H9 (cell line): Measurements from ENCODE around the gene SLC17A9. TPM values are rescaled to one million over a fixed set of nuclear protein-coding genes. Genes with fewer than 3 reads are reported as not detected.
A peak's percentile ranks its signal among the peaks of the same experiment; 100 is the strongest.

Experiments used
- DNase-seq: peaks from one replicate; pipeline ENCODE4 v3.0.0-alpha.2; 2017
- H2AFZ ChIP-seq: one replicate; pipeline ENCODE4 v1.6.1; 2013; ENCODE audit warnings: mild to moderate bottlenecking, low read length, control low read depth, moderate library complexity
- H2AK5ac ChIP-seq: 2 replicates; pipeline ENCODE4 v1.6.1; 2013; ENCODE audit warnings: low read length, control low read depth, mixed read lengths; ENCODE audit not compliant: insufficient read length
- H2BK120ac ChIP-seq: one replicate; pipeline ENCODE4 v1.6.1; 2013; ENCODE audit warnings: low read depth, mild to moderate bottlenecking, low read length, control low read depth, inconsistent platforms; ENCODE audit not compliant: poor library complexity, severe bottlenecking
- H2BK12ac ChIP-seq: 2 replicates; pipeline ENCODE4 v1.6.1; 2013; ENCODE audit warnings: low read length, control low read depth, mixed read lengths, low read depth; ENCODE audit not compliant: insufficient read length
- H2BK15ac ChIP-seq: 2 replicates; pipeline ENCODE4 v1.6.1; 2013; ENCODE audit warnings: low read depth, low read length, control low read depth
- H2BK20ac ChIP-seq: one replicate; pipeline ENCODE4 v1.6.1; 2013; ENCODE audit warnings: low read depth, mild to moderate bottlenecking, low read length, control low read depth, inconsistent platforms; ENCODE audit not compliant: poor library complexity, severe bottlenecking
- H2BK5ac ChIP-seq: 2 replicates; pipeline ENCODE4 v1.6.1; 2013; ENCODE audit warnings: low read length, control low read depth, mixed read lengths; ENCODE audit not compliant: insufficient read length
- H3K14ac ChIP-seq: 2 replicates; pipeline ENCODE4 v1.6.1; 2013; ENCODE audit warnings: low read length, control low read depth; ENCODE audit not compliant: insufficient read depth
- H3K18ac ChIP-seq: 2 replicates; pipeline ENCODE4 v1.6.1; 2013; ENCODE audit warnings: low read depth, mild to moderate bottlenecking, mixed read lengths, low read length, control low read depth; ENCODE audit not compliant: insufficient read length
- H3K23ac ChIP-seq: 2 replicates; pipeline ENCODE4 v1.6.1; 2013; ENCODE audit warnings: low read length, control low read depth, mixed read lengths, low read depth; ENCODE audit not compliant: insufficient read length
- H3K23me2 ChIP-seq: 2 replicates; pipeline ENCODE4 v1.6.1; 2013; ENCODE audit warnings: low read depth, mild to moderate bottlenecking, mixed read lengths, low read length, control low read depth; ENCODE audit not compliant: insufficient read length, poor library complexity, severe bottlenecking
- H3K27ac ChIP-seq: 2 replicates; pipeline ENCODE4 v1.5.1; 2013; ENCODE audit warnings: low read length, control low read depth, mixed read lengths, low read depth; ENCODE audit not compliant: insufficient read length
- H3K27me3 ChIP-seq: 2 replicates; pipeline ENCODE4 v1.6.1; 2013; ENCODE audit warnings: low read length, control low read depth, inconsistent platforms; ENCODE audit not compliant: insufficient read depth
- H3K4ac ChIP-seq: 2 replicates; pipeline ENCODE4 v1.6.1; 2013; ENCODE audit warnings: low read depth, mild to moderate bottlenecking, control low read depth, inconsistent platforms, low read length, moderate library complexity
- H3K4me1 ChIP-seq: 2 replicates; pipeline ENCODE4 v1.6.1; 2013; ENCODE audit warnings: low read length, control low read depth, inconsistent platforms; ENCODE audit not compliant: insufficient read depth
- H3K4me2 ChIP-seq: 2 replicates; pipeline ENCODE4 v1.6.1; 2013; ENCODE audit warnings: low read length, control low read depth, mixed read lengths; ENCODE audit not compliant: insufficient read length, insufficient read depth
- H3K56ac ChIP-seq: 2 replicates; pipeline ENCODE4 v1.6.1; 2013; ENCODE audit warnings: low read depth, mild to moderate bottlenecking, mixed read lengths, low read length, control low read depth; ENCODE audit not compliant: insufficient read length
- H3K79me1 ChIP-seq: 2 replicates; pipeline ENCODE4 v1.6.1; 2013; ENCODE audit warnings: low read depth, mild to moderate bottlenecking, moderate library complexity, low read length, control low read depth, inconsistent platforms; ENCODE audit not compliant: insufficient read depth, poor library complexity, severe bottlenecking
- H3K79me2 ChIP-seq: 2 replicates; pipeline ENCODE4 v1.6.1; 2013; ENCODE audit warnings: low read length, control low read depth, inconsistent platforms; ENCODE audit not compliant: insufficient read depth
- H3K9ac ChIP-seq: 2 replicates; pipeline ENCODE4 v1.6.1; 2013; ENCODE audit warnings: low read length, control low read depth, mixed read lengths; ENCODE audit not compliant: insufficient read length; ENCODE audit errors: extremely low read depth
- H3K9me3 ChIP-seq: one replicate; pipeline ENCODE4 v1.6.1; 2013; ENCODE audit warnings: low read depth, low read length, inconsistent platforms; ENCODE audit not compliant: control insufficient read depth
- H3T11ph ChIP-seq: one replicate; pipeline ENCODE4 v1.6.1; 2013; ENCODE audit warnings: mild to moderate bottlenecking, low read length, control low read depth, inconsistent platforms
- H4K20me1 ChIP-seq: one replicate; pipeline ENCODE4 v1.6.1; 2013; ENCODE audit not compliant: control insufficient read depth, insufficient read length, insufficient read depth
- H4K5ac ChIP-seq: 2 replicates; pipeline ENCODE4 v1.6.1; 2013; ENCODE audit warnings: low read depth, mild to moderate bottlenecking, mixed read lengths, low read length, control low read depth; ENCODE audit not compliant: insufficient read length
- H4K8ac ChIP-seq: replicated peaks from 2 replicates; pipeline ENCODE4 v1.6.1; 2013; ENCODE audit warnings: low read length, control low read depth, mixed read lengths, low read depth; ENCODE audit not compliant: insufficient read length
- H4K91ac ChIP-seq: 2 replicates; pipeline ENCODE4 v1.6.1; 2013; ENCODE audit warnings: low read depth, mild to moderate bottlenecking, moderate library complexity, mixed read lengths, low read length, control low read depth; ENCODE audit not compliant: insufficient read length
- H3K27ac Mint-ChIP-seq, 3 experiments: 2 replicates in 2 of 3; 3 replicates in 1 of 3; pipeline ENCODE4 v1.8.0; 2020 to 2021; ENCODE audit warnings: mixed read lengths in 3 of 3, mild to moderate bottlenecking in 1 of 3, moderate library complexity in 1 of 3
- H3K27me3 Mint-ChIP-seq: 2 replicates; pipeline ENCODE4 v1.8.0; 2021; ENCODE audit warnings: low read depth, mild to moderate bottlenecking, moderate library complexity, mixed read lengths
- H3K36me3 Mint-ChIP-seq, 3 experiments: 2 replicates in 2 of 3; 3 replicates in 1 of 3; pipeline ENCODE4 v1.8.0; 2020 to 2021; ENCODE audit warnings: low read depth in 3 of 3, mixed read lengths in 3 of 3; ENCODE audit not compliant: insufficient read depth in 1 of 3
- H3K4me1 Mint-ChIP-seq, 2 experiments: 2 replicates each; pipeline ENCODE4 v1.8.0; 2020; ENCODE audit warnings: mixed read lengths in 2 of 2
- H3K4me3 Mint-ChIP-seq, 2 experiments: 2 replicates in 1 of 2; 3 replicates in 1 of 2; pipeline ENCODE4 v1.8.0; 2020 to 2021; ENCODE audit warnings: mild to moderate bottlenecking in 2 of 2, mixed read lengths in 2 of 2, moderate library complexity in 1 of 2
- H3K9me3 Mint-ChIP-seq, 2 experiments: 2 replicates in 1 of 2; 3 replicates in 1 of 2; pipeline ENCODE4 v1.8.0; 2020; ENCODE audit warnings: mild to moderate bottlenecking in 2 of 2, mixed read lengths in 2 of 2, moderate library complexity in 1 of 2
- CTCF ChIP-seq: fragments of 200-600 bp; sonication (generic); conservative IDR thresholded peaks from 3 replicates; pipeline ENCODE4 v1.8.0; 2021; ENCODE audit warnings: antibody characterized with exemption, mild to moderate bottlenecking
- WGBS: extraction: QIAGEN DNeasy Blood & Tissue Kit; methylation state at CpG from one replicate; pipeline ENCODE4 v1.1.7; 2013; ENCODE audit warnings: missing lambda C conversion rate, low lambda C conversion rate, mixed read lengths; ENCODE audit not compliant: insufficient read length; ENCODE audit errors: extremely low coverage; 5-methylcytosine and 5-hydroxymethylcytosine counted together
- total RNA-seq: library from RNA; stranded (reverse); gene quantifications from 2 replicates; pipeline ENCODE4 v1.2.1, GENCODE V29; 2021

Gene SLC17A9
- total RNA-seq, 1 experiment from 2014 or later, result 20.9 TPM

GRCh38 chr20:62975812-62976508 is 23.5 kb downstream of the SLC17A9 start:
- WGBS, result no CpG with 5 or more reads among the region's 9 CpGs
- H4K5ac ChIP-seq, result no peak overlapping the region
- H2BK12ac ChIP-seq, result no peak overlapping the region
- H2AFZ ChIP-seq, result no peak overlapping the region
- Mint-ChIP-seq H3K27ac (no peak overlapping the region), H3K9me3 (peaks cover 3% of the 10 kb centered on the region in 2 experiments; a peak in 2 of 5 replicates), H3K27me3 (peaks cover 57% of the 10 kb centered on the region), H3K36me3 (peaks cover 0 to 3% (median 0%) of the 10 kb centered on the region in 3 experiments; a peak in 1 of 7 replicates), H3K4me1 (peaks cover 26 to 42% of the 10 kb centered on the region in 2 experiments), H3K4me3 (0 out of 5 replicates have a peak overlapping the region, but pooled peaks of 1 of the 2 experiments have one; percentile 20)
- no peak for TF ChIP-seq CTCF
- peaks cover 3% of the 10 kb centered on the region for H3K23me2 ChIP-seq
- no peak overlapping the region for H3T11ph ChIP-seq
- no peak overlapping the region for H2BK15ac ChIP-seq
- H2BK20ac ChIP-seq, result no peak overlapping the region
- H2BK5ac ChIP-seq, result no peak overlapping the region
- H3K23ac ChIP-seq, result no peak overlapping the region
- no peak overlapping the region for H3K4me2 ChIP-seq
- no peak overlapping the region for H3K14ac ChIP-seq
- no peak overlapping the region for H3K56ac ChIP-seq
- H3K27me3 ChIP-seq, result peaks cover 7% of the 10 kb centered on the region; the same call in 1 of the 2 replicates
- no peak overlapping the region for H3K18ac ChIP-seq
- H3K4me1 ChIP-seq, result peaks cover 6% of the 10 kb centered on the region
- H4K20me1 ChIP-seq, result no peaks in the 10 kb centered on the region
- H3K9ac ChIP-seq, result no peak overlapping the region
- no peak overlapping the region for H4K8ac ChIP-seq
- no peaks in the 10 kb centered on the region for H3K9me3 ChIP-seq
- no peak overlapping the region for H3K27ac ChIP-seq
- H4K91ac ChIP-seq, result no peak overlapping the region
- H2AK5ac ChIP-seq, result no peak overlapping the region
- no peaks in the 10 kb centered on the region for H3K79me1 ChIP-seq
- no peaks in the 10 kb centered on the region for H3K79me2 ChIP-seq
- no peak for DNase-seq
- H2BK120ac ChIP-seq, result no peak overlapping the region
- H3K4ac ChIP-seq, result no peak overlapping the region
